ENCODE measurements around the gene GCK. TPM values are rescaled to one million over a fixed set of nuclear protein-coding genes. Genes with fewer than 3 reads are reported as not detected.

The GCK gene
- total and polyA plus RNA-seq, 2 donors (not counting 3 experiments of a cell fraction or from before 2014, with no cell fraction given): 0.17 to 0.51 TPM

DNA sequence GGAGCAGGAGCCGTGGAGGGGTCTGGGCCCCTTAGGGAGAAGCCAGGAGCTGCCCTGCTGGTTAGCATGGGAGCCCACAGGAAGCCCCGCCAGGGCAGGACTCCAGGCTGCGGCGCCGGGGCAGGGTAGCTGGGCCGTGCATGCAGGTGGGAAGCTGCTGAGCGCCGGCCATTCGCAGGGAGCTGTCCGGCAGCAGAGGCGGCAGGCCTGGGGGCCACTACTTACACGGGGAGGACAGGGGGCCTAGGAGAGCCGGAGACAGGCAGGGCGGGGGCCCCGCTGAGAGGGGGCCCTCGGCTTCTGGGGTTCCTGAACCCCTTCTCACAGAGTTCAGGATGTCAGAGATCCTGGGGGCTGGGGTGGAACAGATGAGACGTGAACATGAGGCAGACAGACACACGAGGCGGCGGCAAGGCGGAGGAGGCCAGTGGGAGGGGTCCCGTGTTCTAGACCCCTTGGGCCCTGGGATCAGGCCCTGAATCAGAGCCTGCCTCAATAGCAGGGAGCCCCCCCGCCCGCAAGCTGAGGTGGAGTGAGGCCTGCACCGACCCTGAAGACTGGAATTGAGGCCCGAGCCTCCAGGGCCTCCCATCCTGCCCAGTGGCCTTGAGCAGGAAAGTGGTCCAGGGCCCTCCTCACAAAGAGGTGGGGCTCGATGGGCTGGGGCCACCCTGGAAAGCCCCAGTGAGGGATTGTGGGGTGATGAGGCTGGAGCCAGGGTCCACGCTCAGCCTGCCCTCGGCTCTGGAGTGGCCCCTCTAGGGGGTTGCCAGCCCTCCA is 39.5 kb upstream of the GCK start:
- Histone ChIP-seq H3K4me3 (replicated peaks in 1 of 3; ENCODE audit: insufficient read depth in 1 of 3, low read depth in 1 of 3, low read length in 3 of 3) (no peak overlapping the region), H2AFZ (ENCODE audit: low read depth, low read length) (no peak overlapping the region), H3K27ac (ENCODE audit: insufficient read depth, low read depth, low read length) (no peak overlapping the region), H3K9me1 (replicated peaks; ENCODE audit: control insufficient read depth, extremely low read depth, insufficient read depth, low read length) (no peaks in the 10 kb centered on the region), H3K27me3 (ENCODE audit: control insufficient read depth in 2 of 2, insufficient read depth in 2 of 2, low read length in 2 of 2) (no peaks in the 10 kb centered on the region), H3K79me2 (ENCODE audit: control insufficient read depth, insufficient read depth, low read length) (no peaks in the 10 kb centered on the region), H3K4me2 (ENCODE audit: insufficient read depth, low read length) (no peak overlapping the region), H3K36me3 (ENCODE audit: control insufficient read depth in 2 of 2, extremely low read depth in 1 of 2, insufficient read depth in 2 of 2, low read length in 2 of 2) (no peaks in the 10 kb centered on the region), H3K9me3 (replicated peaks; ENCODE audit: control insufficient read depth, insufficient read depth, low read length) (no peaks in the 10 kb centered on the region), H3K4me1 (ENCODE audit: control insufficient read depth, extremely low read depth, insufficient read depth, low read length) (no peaks in the 10 kb centered on the region), H3K9ac (replicated peaks; ENCODE audit: extremely low read depth, insufficient read depth, low read length) (no peak overlapping the region), H4K20me1 (replicated peaks; ENCODE audit: control insufficient read depth, extremely low read depth, insufficient read depth, low read length) (no peaks in the 10 kb centered on the region)
- dilution Hi-C loops (cut with MboI; ENCODE audit: extremely low pct_ligation_motif_present, low sequenced_read_pairs) (no loop called here), intact Hi-C loops (cut with micrococcal nuclease) (no loop called here)
- no peak for FAIRE-seq
- no peak for TF ChIP-seq POLR2A (IDR thresholded peaks at IDR 0.05; ENCODE audit: low read depth, low read length)
- TF ChIP-seq MAX (IDR thresholded peaks at IDR 0.05; ENCODE audit: insufficient read depth, insufficient read length): no peak
- no peak for TF ChIP-seq POLR2AphosphoS5 (IDR thresholded peaks at IDR 0.05; ENCODE audit: insufficient read depth, low read depth, low read length)
- TF ChIP-seq CTCF (IDR thresholded peaks at IDR 0.05; ENCODE audit: extremely low read depth in 1 of 2, insufficient read depth in 1 of 2, low read depth in 1 of 2, low read length in 2 of 2): no peak
- TF ChIP-seq MYC (IDR thresholded peaks at IDR 0.05; ENCODE audit: low read depth, low read length): no peak
- no peak for TF ChIP-seq JUN (IDR thresholded peaks at IDR 0.05; ENCODE audit: borderline replicate concordance, insufficient read depth, insufficient read length, low read depth)
- TF ChIP-seq EZH2 (IDR thresholded peaks at IDR 0.05; ENCODE audit: borderline replicate concordance, low read depth, low read length, severe bottlenecking): no peak
- no peak for TF ChIP-seq GATA2 (IDR thresholded peaks at IDR 0.05; ENCODE audit: insufficient read depth, insufficient read length, low read depth, low read length)
- TF ChIP-seq FOS (IDR thresholded peaks at IDR 0.05; ENCODE audit: borderline replicate concordance, insufficient read depth, low read length): no peak
- no peak for DNase-seq (ENCODE audit: low read depth, low spot score)
- ChIA-PET POLR2A (no interaction called here), CTCF (interaction anchor here (1.1 kb wide), 1 partner anchor 12 kb away, joined by 3 read pairs; no protein-coding TSS in a partner anchor)
- no TSS peak for BruUV-seq (replicated peaks)
